Measurements from ENCODE around the gene HLA-DRB1.

- TF ChIP-seq CTCF (IDR thresholded peaks at IDR 0.05) (no peak), EP300 (IDR thresholded peaks at IDR 0.05) (no peak), POLR2AphosphoS5 (IDR thresholded peaks at IDR 0.05) (no peak)
Observed at GRCh38 chr6:32565511-32565910, 24.1 kb downstream of the HLA-DRB1 start.

Data from esophagus muscularis mucosa (tissue), 4 donors.